ENCODE data around the gene SRPX2.
A peak's percentile ranks its signal among the peaks of the same experiment; 100 is the strongest.

Gene SRPX2

GRCh38 chrX:100677611-100678181, 33.7 kb downstream of the SRPX2 start:
- DNase-seq, result no peak
- H3K4me1 ChIP-seq, result peaks cover 0 to 4% (median 0%) of the 10 kb centered on the region in 4 donors
- H3K36me3 ChIP-seq, result no peaks in the 10 kb centered on the region
- no peak for TF ChIP-seq CTCF (IDR thresholded peaks at IDR 0.05)
- H3K4me3 ChIP-seq, result no peak overlapping the region
- intact Hi-C loops (cut with DNase I; ENCODE audit: low total_unique reads), result no loop called here
- H3K9me3 ChIP-seq, result no peaks in the 10 kb centered on the region
- no peak overlapping the region for H3K27ac ChIP-seq
- no peaks in the 10 kb centered on the region for H3K27me3 ChIP-seq

GRCh38 chrX:100680756-100681155, 36.8 kb downstream of the SRPX2 start:
- intact Hi-C loops (cut with DNase I; ENCODE audit: low total_unique reads), result no loop called here
- TF ChIP-seq CTCF (IDR thresholded peaks at IDR 0.05), result no peak
- peaks cover 0 to 4% (median 0%) of the 10 kb centered on the region in 4 donors for H3K4me1 ChIP-seq
- DNase-seq, result no peak
- no peaks in the 10 kb centered on the region for H3K9me3 ChIP-seq
- no peaks in the 10 kb centered on the region for H3K27me3 ChIP-seq
- no peaks in the 10 kb centered on the region for H3K36me3 ChIP-seq
- H3K4me3 ChIP-seq, result no peak overlapping the region
- no peak overlapping the region for H3K27ac ChIP-seq

DNA sequence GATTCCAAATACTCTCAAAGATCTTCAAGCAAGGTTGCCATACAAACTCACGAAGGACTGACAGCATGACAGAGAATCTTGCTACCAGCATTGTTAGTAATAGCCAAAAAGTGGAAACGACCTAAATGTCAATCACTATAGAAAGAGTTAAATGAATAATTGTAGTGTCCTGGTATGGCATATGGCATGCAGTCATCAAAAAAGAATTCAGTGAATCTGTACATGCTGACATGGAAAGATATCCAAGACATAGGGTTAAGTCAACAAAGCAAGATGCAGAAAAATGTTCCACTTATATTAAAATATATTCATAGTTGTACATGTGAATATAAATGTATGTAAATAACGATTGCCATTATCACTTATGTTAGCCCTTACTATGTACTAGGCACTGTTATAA, 37.6 kb downstream of the SRPX2 start:
- peaks cover 0 to 4% (median 0%) of the 10 kb centered on the region in 4 donors for H3K4me1 ChIP-seq
- intact Hi-C loops (cut with DNase I; ENCODE audit: low total_unique reads), result no loop called here

GRCh38 chrX:100682939-100683338, 38.9 kb downstream of the SRPX2 start:
- no peak for TF ChIP-seq CTCF (IDR thresholded peaks at IDR 0.05)
- no peak overlapping the region for H3K27ac ChIP-seq
- H3K9me3 ChIP-seq, result no peaks in the 10 kb centered on the region
- H3K27me3 ChIP-seq, result no peaks in the 10 kb centered on the region
- H3K4me3 ChIP-seq, result no peak overlapping the region
- H3K4me1 ChIP-seq, result peaks cover 0 to 4% (median 0%) of the 10 kb centered on the region in 4 donors
- peaks cover 0 to 7% (median 0%) of the 10 kb centered on the region in 3 donors for H3K36me3 ChIP-seq
- DNase-seq, result no peak
- intact Hi-C loops (cut with DNase I; ENCODE audit: low total_unique reads), result no loop called here

More for the DNA sequence above, 37.6 kb downstream of the SRPX2 start:
- no peak for DNase-seq
- H3K4me3 ChIP-seq, result no peak overlapping the region
- H3K9me3 ChIP-seq, result no peaks in the 10 kb centered on the region
- peaks cover 0 to 4% (median 0%) of the 10 kb centered on the region in 3 donors for H3K36me3 ChIP-seq
- no peak overlapping the region for H3K27ac ChIP-seq
- TF ChIP-seq CTCF (IDR thresholded peaks at IDR 0.05), result no peak
- H3K27me3 ChIP-seq, result no peaks in the 10 kb centered on the region

DNA sequence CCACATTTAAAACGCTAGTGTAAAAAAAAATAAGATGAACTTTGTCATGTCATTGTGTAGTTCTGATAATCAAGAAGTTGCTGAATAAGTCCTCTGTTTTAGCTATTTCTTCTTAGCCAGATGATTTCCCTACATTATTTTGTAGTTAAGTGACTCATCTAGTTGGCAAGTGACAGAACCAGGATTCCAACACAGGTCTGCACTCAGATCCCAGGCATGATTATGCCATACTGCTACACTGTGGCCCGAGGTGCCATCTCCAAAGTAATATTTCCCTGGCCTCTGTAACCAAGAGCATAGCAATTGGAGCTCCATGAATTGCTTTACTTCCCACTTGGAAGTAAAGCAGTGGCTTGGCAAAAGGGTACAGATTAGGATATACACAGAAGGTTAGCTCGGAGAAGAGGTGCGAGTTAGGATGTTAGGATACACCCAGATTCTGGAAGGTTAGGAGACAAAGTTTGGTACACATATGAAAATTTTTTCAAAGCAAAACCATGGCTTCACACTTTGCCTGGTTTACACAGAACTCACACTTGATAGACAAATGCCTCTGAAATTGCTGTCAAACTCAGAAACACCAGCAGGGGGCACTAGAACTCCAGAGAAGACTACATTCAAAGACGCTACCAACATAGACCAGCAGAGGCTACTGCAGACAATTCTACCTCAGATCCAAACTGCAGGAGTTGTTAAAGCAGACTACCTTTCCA, 41.4 kb downstream of the SRPX2 start:
- no peak overlapping the region for H3K27ac ChIP-seq

More for the DNA sequence above, 41.4 kb downstream of the SRPX2 start:
- Histone ChIP-seq H3K4me3 (no peak overlapping the region), H3K4me1 (peaks cover 0 to 4% (median 0%) of the 10 kb centered on the region in 4 donors), H3K36me3 (peaks cover 0 to 7% (median 0%) of the 10 kb centered on the region in 3 donors), H3K27me3 (no peaks in the 10 kb centered on the region), H3K9me3 (no peaks in the 10 kb centered on the region)
- intact Hi-C loops (cut with DNase I; ENCODE audit: low total_unique reads), result no loop called here
- peak in 1 of 2 donors; percentile 76 for DNase-seq
- peak; percentile 72 to 84 for TF ChIP-seq CTCF (IDR thresholded peaks at IDR 0.05)

All from tibial artery (tissue), 4 donors.